CD8-positive, alpha-beta memory T cell (primary cell): ENCODE data around the gene CCNI2. TPM values are rescaled to one million over a fixed set of nuclear protein-coding genes. Genes with fewer than 3 reads are reported as not detected.

ENCODE experiments used
- CTCF ChIA-PET: fragments of 350-600 bp; sonication (Branson Sonifier 250); formaldehyde crosslinking; loops from one replicate; lab custom pipeline; 2021; ENCODE audit warnings: antibody characterized with exemption; lab: Charles Lee
- POLR2A ChIA-PET: fragments of 350-600 bp; sonication (Branson Sonifier 250); formaldehyde crosslinking; loops from one replicate; lab custom pipeline; 2021; ENCODE audit warnings: antibody characterized with exemption; lab: Charles Lee
- DNase-seq, 5 donors: peaks; one replicate each; pipeline versions ENCODE4 v3.0.0 to v3.0.0-alpha.2; 2020 to 2022; ENCODE audit warnings: mixed read lengths in 1 of 5
- H3K27ac ChIP-seq: one replicate; pipeline ENCODE4 v1.7.0; 2013; ENCODE audit warnings: low read depth, mild to moderate bottlenecking, low read length, moderate library complexity
- H3K27me3 ChIP-seq: 2 replicates; pipeline ENCODE4 v1.7.0; 2013; ENCODE audit warnings: low read length, mild to moderate bottlenecking; ENCODE audit not compliant: insufficient read depth, poor library complexity, severe bottlenecking
- H3K36me3 ChIP-seq: 2 replicates; pipeline ENCODE4 v1.7.0; 2013; ENCODE audit warnings: mild to moderate bottlenecking, low read length, moderate library complexity; ENCODE audit not compliant: insufficient read depth
- H3K4me1 ChIP-seq: 2 replicates; pipeline ENCODE4 v1.7.0; 2013; ENCODE audit warnings: mild to moderate bottlenecking, low read length, moderate library complexity; ENCODE audit not compliant: insufficient read depth
- H3K4me3 ChIP-seq: 2 replicates; pipeline ENCODE4 v1.7.0; 2013; ENCODE audit warnings: mild to moderate bottlenecking, low read length
- H3K9me3 ChIP-seq: 2 replicates; pipeline ENCODE4 v1.7.0; 2013; ENCODE audit warnings: mild to moderate bottlenecking, low read length
- H3K27ac Mint-ChIP-seq, 8 donors: one replicate each; pipeline ENCODE4 v1.8.0; 2020 to 2021; ENCODE audit warnings: mixed read lengths in 8 of 8, mild to moderate bottlenecking in 6 of 8, inconsistent platforms in 3 of 8, moderate library complexity in 3 of 8
- H3K27me3 Mint-ChIP-seq, 2 donors: one replicate each; pipeline ENCODE4 v1.8.0; 2020 to 2021; ENCODE audit warnings: mixed read lengths in 2 of 2, mild to moderate bottlenecking in 1 of 2, moderate library complexity in 1 of 2
- H3K36me3 Mint-ChIP-seq, 3 donors: one replicate each; pipeline ENCODE4 v1.8.0; 2020 to 2021; ENCODE audit warnings: mixed read lengths in 3 of 3, inconsistent platforms in 1 of 3, mild to moderate bottlenecking in 1 of 3
- H3K4me1 Mint-ChIP-seq, 3 donors: one replicate each; pipeline ENCODE4 v1.8.0; 2020 to 2021; ENCODE audit warnings: mixed read lengths in 3 of 3, inconsistent platforms in 1 of 3, mild to moderate bottlenecking in 1 of 3
- H3K4me3 Mint-ChIP-seq, 7 donors: one replicate each; pipeline ENCODE4 v1.8.0; 2020 to 2021; ENCODE audit warnings: mixed read lengths in 7 of 7, mild to moderate bottlenecking in 6 of 7, moderate library complexity in 4 of 7, inconsistent platforms in 2 of 7
- H3K9me3 Mint-ChIP-seq, 5 donors: one replicate each; pipeline ENCODE4 v1.8.0; 2020 to 2022; ENCODE audit warnings: mixed read lengths in 5 of 5, mild to moderate bottlenecking in 3 of 5, moderate library complexity in 2 of 5, inconsistent platforms in 1 of 5
- polyA plus RNA-seq: library from polyadenylated mRNA; unstranded; fragments of 300-500 nt; fragmentation: Illumina TruSeq; gene quantifications from one replicate; pipeline ENCODE4 v1.2.3, GENCODE V29; 2021
- total RNA-seq, 2 experiments: library from RNA; stranded (reverse); gene quantifications; one replicate each; pipeline ENCODE4 v1.2.3, GENCODE V29; 2021

CCNI2 gene
- total and polyA plus RNA-seq, 3 experiments from 2014 or later = 3.4 to 9.1 (median 8.8) TPM

- CTCF ChIA-PET = no interaction called here
- POLR2A ChIA-PET = no interaction called here
- DNase-seq = no peak
- Histone ChIP-seq H3K36me3 (no peaks in the 10 kb centered on the region), H3K4me3 (no peak overlapping the region), H3K4me1 (no peaks in the 10 kb centered on the region), H3K27ac (no peak overlapping the region), H3K27me3 (no peaks in the 10 kb centered on the region), H3K9me3 (no peaks in the 10 kb centered on the region)
- H3K4me3 Mint-ChIP-seq = no peak overlapping the region
- H3K36me3 Mint-ChIP-seq = no peaks in the 10 kb centered on the region
- peaks cover 0 to 13% (median 7%) of the 10 kb centered on the region in 3 donors for H3K4me1 Mint-ChIP-seq
- H3K9me3 Mint-ChIP-seq = no peaks in the 10 kb centered on the region
- no peak overlapping the region for H3K27ac Mint-ChIP-seq
- H3K27me3 Mint-ChIP-seq = peaks cover 0 to 4% of the 10 kb centered on the region in 2 donors
Observed at GRCh38 chr5:132744659-132745058, 2.6 kb upstream of the CCNI2 start.

DNA sequence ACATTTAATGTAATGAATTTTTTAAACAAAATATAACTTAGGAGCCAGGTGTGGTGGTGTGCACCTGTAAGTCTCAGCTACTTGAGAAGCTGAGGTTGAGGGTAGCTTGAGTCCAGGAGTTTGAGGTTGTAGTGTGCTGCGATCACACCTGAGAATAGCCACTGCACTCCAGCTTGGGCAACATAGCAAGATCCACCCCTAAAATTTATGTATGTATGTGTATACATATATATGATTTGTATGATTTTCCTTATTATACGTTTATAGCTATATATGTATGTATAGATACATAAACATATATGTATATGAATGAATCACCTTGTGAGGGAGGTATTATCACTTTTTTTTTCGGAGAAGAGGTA is 653 bp upstream of the CCNI2 start:
- Mint-ChIP-seq H3K27me3 (peaks cover 0 to 4% of the 10 kb centered on the region in 2 donors), H3K36me3 (peaks cover 0 to 9% (median 0%) of the 10 kb centered on the region in 3 donors), H3K27ac (peak overlapping the region in 6 of 8 donors; percentile 7 to 91 (median 72)), H3K4me3 (peak overlapping the region; percentile 64 to 93 (median 82)), H3K9me3 (no peaks in the 10 kb centered on the region), H3K4me1 (peaks cover 7 to 29% (median 9%) of the 10 kb centered on the region in 3 donors)
- Histone ChIP-seq H3K4me3 (peak overlapping the region; percentile 57), H3K9me3 (no peaks in the 10 kb centered on the region), H3K36me3 (no peaks in the 10 kb centered on the region), H3K27me3 (no peaks in the 10 kb centered on the region), H3K27ac (no peak overlapping the region), H3K4me1 (no peaks in the 10 kb centered on the region)
- ChIA-PET POLR2A (interaction anchor here (1.1 to 2.2 kb wide), 4 partner anchors 9 to 217 kb away, joined by 3 to 29 read pairs (median 5); partner anchors contain the start of genes KIF3A and SEPTIN8), CTCF (interaction anchor here (0.7 to 4.4 kb wide), 11 partner anchors 9 to 119 kb away, joined by 3 to 29 read pairs (median 5); partner anchors contain the start of genes GDF9, KIF3A and UQCRQ)
- DNase-seq = no peak

- DNase-seq = peak; percentile 19 to 78 (median 54)
- Mint-ChIP-seq H3K27ac (peak overlapping the region in 5 of 8 donors; percentile 56 to 94 (median 74)), H3K9me3 (no peaks in the 10 kb centered on the region), H3K36me3 (peaks cover 0 to 15% (median 1%) of the 10 kb centered on the region in 3 donors), H3K27me3 (peaks cover 0 to 1% of the 10 kb centered on the region in 2 donors), H3K4me1 (peaks cover 7 to 29% (median 9%) of the 10 kb centered on the region in 3 donors), H3K4me3 (peak overlapping the region; percentile 57 to 89 (median 65))
- no peaks in the 10 kb centered on the region for H3K4me1 ChIP-seq
- ChIA-PET POLR2A (interaction anchor here (0.9 to 2.2 kb wide), 5 partner anchors 10 to 216 kb away, joined by 3 to 29 read pairs (median 4); partner anchors contain the start of genes KIF3A and SEPTIN8), CTCF (interaction anchor here (0.7 to 4.4 kb wide), 19 partner anchors 8 to 136 kb away, joined by 3 to 29 read pairs (median 4); partner anchors contain the start of genes GDF9, KIF3A and UQCRQ)
- H3K27me3 ChIP-seq = no peaks in the 10 kb centered on the region
- no peaks in the 10 kb centered on the region for H3K36me3 ChIP-seq
- H3K27ac ChIP-seq = peak overlapping the region; percentile 38
- H3K4me3 ChIP-seq = peak overlapping the region; percentile 57
- H3K9me3 ChIP-seq = no peaks in the 10 kb centered on the region
Observed at GRCh38 chr5:132747616-132748440, 602 bp downstream of the CCNI2 start.

GRCh38 chr5:132748522-132749000 is 1.3 kb downstream of the CCNI2 start:
- no peak overlapping the region for H3K27ac ChIP-seq
- ChIA-PET POLR2A (interaction anchor here (0.8 to 2.2 kb wide), 2 partner anchors 11 kb away, joined by 3 to 29 read pairs; partner anchors contain the start of gene KIF3A), CTCF (interaction anchor here (4.4 kb wide), 1 partner anchor 71 kb away, joined by 29 read pairs; no protein-coding TSS in a partner anchor)
- no peak overlapping the region for H3K4me3 ChIP-seq
- Mint-ChIP-seq H3K27ac (peak overlapping the region in 7 of 8 donors; percentile 12 to 94 (median 74)), H3K9me3 (no peaks in the 10 kb centered on the region), H3K4me3 (peak overlapping the region; percentile 57 to 89 (median 65)), H3K27me3 (no peaks in the 10 kb centered on the region), H3K4me1 (peaks cover 9 to 29% (median 10%) of the 10 kb centered on the region in 3 donors), H3K36me3 (peaks cover 0 to 20% (median 3%) of the 10 kb centered on the region in 3 donors)
- no peak for DNase-seq
- H3K27me3 ChIP-seq = no peaks in the 10 kb centered on the region
- H3K36me3 ChIP-seq = no peaks in the 10 kb centered on the region
- no peaks in the 10 kb centered on the region for H3K4me1 ChIP-seq
- no peaks in the 10 kb centered on the region for H3K9me3 ChIP-seq

GRCh38 chr5:132749506-132749905 is 2.3 kb downstream of the CCNI2 start:
- no peak overlapping the region for H3K27ac ChIP-seq
- DNase-seq = no peak
- Mint-ChIP-seq H3K4me3 (peak overlapping the region in 6 of 7 donors; percentile 32 to 70 (median 54)), H3K27me3 (no peaks in the 10 kb centered on the region), H3K36me3 (peaks cover 0 to 23% (median 4%) of the 10 kb centered on the region in 3 donors), H3K4me1 (peaks cover 9 to 29% (median 11%) of the 10 kb centered on the region in 3 donors), H3K27ac (peak overlapping the region; percentile 16 to 79 (median 48)), H3K9me3 (no peaks in the 10 kb centered on the region)
- H3K36me3 ChIP-seq = no peaks in the 10 kb centered on the region
- no peak overlapping the region for H3K4me3 ChIP-seq
- no peaks in the 10 kb centered on the region for H3K4me1 ChIP-seq
- H3K9me3 ChIP-seq = no peaks in the 10 kb centered on the region
- H3K27me3 ChIP-seq = no peaks in the 10 kb centered on the region
- POLR2A ChIA-PET = interaction anchor here (0.8 kb wide), 1 partner anchor 12 kb away, joined by 3 read pairs; the partner anchor contains the start of gene KIF3A
- CTCF ChIA-PET = interaction anchor here (4.4 kb wide), 1 partner anchor 70 kb away, joined by 29 read pairs; no protein-coding TSS in a partner anchor

DNA sequence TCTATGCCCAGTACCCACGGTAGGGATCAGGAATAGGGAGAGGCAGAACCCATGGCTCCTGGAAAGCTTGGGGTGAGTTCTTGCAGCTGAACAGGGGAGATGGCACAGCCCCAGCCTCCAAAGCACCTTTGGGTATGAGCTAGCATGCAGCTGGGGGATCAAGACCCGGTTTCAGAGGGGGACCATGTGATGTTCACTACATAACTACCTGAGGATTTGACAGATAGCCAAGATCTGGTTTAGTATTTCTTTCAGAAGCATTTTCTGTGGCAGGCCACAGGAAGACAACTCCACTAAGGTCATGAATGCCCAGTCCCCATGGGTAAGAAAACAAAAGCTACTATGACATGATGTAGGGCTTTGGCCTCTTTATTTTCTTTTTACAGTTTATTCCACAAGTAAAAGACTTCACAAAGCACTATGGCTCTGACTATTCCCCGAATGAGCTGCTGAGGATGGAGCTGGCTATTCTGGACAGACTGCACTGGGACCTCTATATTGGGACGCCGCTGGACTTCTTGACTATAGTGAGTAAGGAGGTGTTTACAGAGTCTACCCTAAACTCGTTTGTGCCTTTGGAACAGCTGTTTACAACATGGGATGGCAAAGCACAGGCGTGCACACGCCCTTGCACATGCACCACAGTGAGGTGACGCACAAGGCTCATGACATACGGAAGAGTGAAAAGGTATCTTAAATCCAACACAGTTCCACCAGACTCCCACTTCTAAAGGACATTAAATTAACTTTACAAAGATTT is 3.4 kb downstream of the CCNI2 start:
- H3K9me3 Mint-ChIP-seq = no peaks in the 10 kb centered on the region
- Histone ChIP-seq H3K27me3 (no peaks in the 10 kb centered on the region), H3K27ac (no peak overlapping the region), H3K36me3 (no peaks in the 10 kb centered on the region), H3K9me3 (no peaks in the 10 kb centered on the region), H3K4me1 (no peaks in the 10 kb centered on the region), H3K4me3 (no peak overlapping the region)
- peaks cover 9 to 29% (median 11%) of the 10 kb centered on the region in 3 donors for H3K4me1 Mint-ChIP-seq
- H3K27ac Mint-ChIP-seq = peak overlapping the region; percentile 4 to 74 (median 50)
- ChIA-PET CTCF (interaction anchor here (0.8 to 1.0 kb wide), 2 partner anchors 13 to 70 kb away, joined by 3 to 5 read pairs; partner anchors contain the start of gene KIF3A), POLR2A (no interaction called here)
- H3K36me3 Mint-ChIP-seq = peaks cover 0 to 31% (median 4%) of the 10 kb centered on the region in 3 donors
- no peak for DNase-seq
- H3K27me3 Mint-ChIP-seq = no peaks in the 10 kb centered on the region
- H3K4me3 Mint-ChIP-seq = peak overlapping the region in 2 of 7 donors; percentile 2 to 17

DNA sequence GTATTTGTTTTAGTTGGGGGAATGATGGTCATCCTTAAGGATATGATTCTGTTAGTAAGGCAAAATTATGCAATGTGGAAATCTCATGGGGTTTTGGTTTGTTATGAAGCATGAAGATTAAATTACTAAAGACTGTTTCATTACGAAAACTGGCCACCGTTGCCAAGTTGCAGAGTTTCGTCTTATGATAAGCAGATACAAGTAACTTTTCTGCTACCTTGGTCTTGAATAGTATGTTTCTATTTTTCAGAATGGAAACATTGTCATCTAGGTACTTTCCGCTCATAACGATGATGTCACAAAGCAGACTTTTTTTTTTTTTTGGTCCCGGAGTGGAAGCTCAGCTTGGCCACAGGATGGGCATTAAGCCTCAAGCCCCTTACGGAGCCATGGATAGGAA is 4.2 kb downstream of the CCNI2 start:
- Mint-ChIP-seq H3K9me3 (no peaks in the 10 kb centered on the region), H3K36me3 (peaks cover 0 to 31% (median 4%) of the 10 kb centered on the region in 3 donors), H3K27ac (peak overlapping the region in 5 of 8 donors; percentile 10 to 74 (median 60)), H3K4me1 (peaks cover 9 to 29% (median 11%) of the 10 kb centered on the region in 3 donors), H3K4me3 (peak overlapping the region in 1 of 7 donors; percentile 2), H3K27me3 (no peaks in the 10 kb centered on the region)
- POLR2A ChIA-PET = interaction anchor here (0.6 kb wide), 1 partner anchor 1900 kb away, joined by 5 read pairs; no protein-coding TSS in a partner anchor
- H3K4me3 ChIP-seq = no peak overlapping the region
- DNase-seq = no peak
- H3K36me3 ChIP-seq = no peaks in the 10 kb centered on the region
- H3K9me3 ChIP-seq = no peaks in the 10 kb centered on the region
- H3K4me1 ChIP-seq = no peaks in the 10 kb centered on the region
- CTCF ChIA-PET = interaction anchor here (0.8 to 1.0 kb wide), 2 partner anchors 14 to 69 kb away, joined by 3 to 5 read pairs; partner anchors contain the start of gene KIF3A
- no peak overlapping the region for H3K27ac ChIP-seq
- no peaks in the 10 kb centered on the region for H3K27me3 ChIP-seq
